ENCODE data around the gene LMX1A. TPM values are rescaled to one million over a fixed set of nuclear protein-coding genes. Genes with fewer than 3 reads are reported as not detected.

LMX1A gene
- total and polyA plus RNA-seq, 2 experiments from 2014 or later = not detected

- no peak overlapping the region for H3K4me3 ChIP-seq
- no peaks in the 10 kb centered on the region for H3K9me2 ChIP-seq (ENCODE audit: insufficient read depth)
- H3K36me3 ChIP-seq (ENCODE audit: insufficient read depth) = no peaks in the 10 kb centered on the region
- peak overlapping the region; percentile 27; the same call in 1 of the 2 replicates for H3K4me2 ChIP-seq
- TF ChIP-seq ZNF331 (CRISPR knock-in tag; IDR thresholded peaks at IDR 0.05; ENCODE audit: low read depth) = no peak
- peak; percentile 79 for TF ChIP-seq REST (IDR thresholded peaks at IDR 0.05; ENCODE audit: unreplicated experiment)
- no peak for TF ChIP-seq CTCF (conservative IDR thresholded peaks at IDR 0.05; ENCODE audit: low read depth in 2 of 2)
- TF ChIP-seq ETS1 (IDR thresholded peaks at IDR 0.05) = no peak
- peaks cover 26% of the 10 kb centered on the region for H3K4me1 Mint-ChIP-seq
- no peak overlapping the region; the same call in 1 of the 2 replicates for H3K27ac Mint-ChIP-seq
- H3F3A ChIP-seq (replicated peaks; ENCODE audit: low read depth) = no peaks in the 10 kb centered on the region
- peaks cover 15% of the 10 kb centered on the region for H3K4me1 ChIP-seq (ENCODE audit: insufficient read depth)
- H3K36me3 Mint-ChIP-seq (ENCODE audit: low read depth) = no peaks in the 10 kb centered on the region
- ATAC-seq (peak; percentile 71), DNase-seq (ENCODE audit: low spot score) (peak; percentile 68)
- peaks cover 22% of the 10 kb centered on the region for H3K27me3 ChIP-seq (ENCODE audit: insufficient read depth)
- peaks cover 17% of the 10 kb centered on the region for H3K27me3 Mint-ChIP-seq (ENCODE audit: insufficient read depth, low read depth, poor library complexity)
- no peaks in the 10 kb centered on the region for H3K9me3 Mint-ChIP-seq
- H3K79me2 ChIP-seq (replicated peaks; ENCODE audit: insufficient read depth) = no peaks in the 10 kb centered on the region
- H2AFZ ChIP-seq = no peak overlapping the region
- H4K20me1 ChIP-seq (replicated peaks; ENCODE audit: insufficient read depth) = no peaks in the 10 kb centered on the region
- no peak overlapping the region for H3K4me3 Mint-ChIP-seq
- peak overlapping the region; percentile 23 for H3K27ac ChIP-seq (ENCODE audit: low read depth)
These were observed 127.8 kb downstream of the LMX1A start for GRCh38 chr1:165228676-165229075.

GRCh38 chr1:165228111-165228655 lies 128.3 kb downstream of the LMX1A start:
- peak overlapping the region; percentile 27 for H3K4me2 ChIP-seq
- H3K79me2 ChIP-seq (replicated peaks; ENCODE audit: insufficient read depth) = no peaks in the 10 kb centered on the region
- H3K4me3 ChIP-seq = no peak overlapping the region
- H3K27me3 Mint-ChIP-seq (ENCODE audit: insufficient read depth, low read depth, poor library complexity) = peaks cover 12% of the 10 kb centered on the region
- ATAC-seq (peak; percentile 77), DNase-seq (ENCODE audit: low spot score) (peak; percentile 46)
- H3K27ac Mint-ChIP-seq = peak overlapping the region; percentile 32; the same call in 1 of the 2 replicates
- H2AFZ ChIP-seq = no peak overlapping the region
- peaks cover 27% of the 10 kb centered on the region for H3K4me1 Mint-ChIP-seq
- no peaks in the 10 kb centered on the region for H3K9me2 ChIP-seq (ENCODE audit: insufficient read depth)
- no peaks in the 10 kb centered on the region for H3F3A ChIP-seq (replicated peaks; ENCODE audit: low read depth)
- H4K20me1 ChIP-seq (replicated peaks; ENCODE audit: insufficient read depth) = no peaks in the 10 kb centered on the region
- no peaks in the 10 kb centered on the region for H3K9me3 Mint-ChIP-seq
- peaks cover 15% of the 10 kb centered on the region for H3K4me1 ChIP-seq (ENCODE audit: insufficient read depth)
- H3K27ac ChIP-seq (ENCODE audit: low read depth) = peak overlapping the region; percentile 23
- H3K36me3 Mint-ChIP-seq (ENCODE audit: low read depth) = no peaks in the 10 kb centered on the region
- no peak overlapping the region for H3K4me3 Mint-ChIP-seq
- H3K27me3 ChIP-seq (ENCODE audit: insufficient read depth) = peaks cover 17% of the 10 kb centered on the region
- no peaks in the 10 kb centered on the region for H3K36me3 ChIP-seq (ENCODE audit: insufficient read depth)
- TF ChIP-seq ZNF114 (CRISPR knock-in tag; IDR thresholded peaks at IDR 0.05) (peak; percentile 15; the same call in 1 of the 2 replicates), ZNF462 (CRISPR knock-in tag; IDR thresholded peaks at IDR 0.05) (peak; percentile 93), EZH2phosphoT487 (IDR thresholded peaks at IDR 0.05; ENCODE audit: unreplicated experiment) (no peak)

Measured in GM23338 (cell line).